Activated CD8-positive, alpha-beta T cell treated with anti-CD3 and anti-CD28 coated beads, Interleukin-2, amount 10 ng/mL, durations not matched to agents 7 days and 5 days (primary cell): ENCODE data around the gene COL15A1. TPM values are rescaled to one million over a fixed set of nuclear protein-coding genes. Genes with fewer than 3 reads are reported as not detected.
A peak's percentile ranks its signal among the peaks of the same experiment; 100 is the strongest.

Experiments
- ATAC-seq: fragments of 150-1000 bp; cut with Tn5 transposase; one replicate; pipeline ENCODE4 v1.10.0; 2021; ENCODE audit warnings: moderate library complexity
- CTCF ChIA-PET: fragments of 350-600 bp; sonication (Branson Sonifier 250); formaldehyde crosslinking; loops from one replicate; lab custom pipeline; 2021; ENCODE audit warnings: antibody characterized with exemption; lab: Charles Lee
- POLR2A ChIA-PET: fragments of 350-600 bp; sonication (Branson Sonifier 250); formaldehyde crosslinking; loops from one replicate; lab custom pipeline; 2021; ENCODE audit warnings: antibody characterized with exemption; lab: Charles Lee
- DNase-seq: peaks from one replicate; pipeline ENCODE4 v3.0.0-alpha.2; 2020
- H3K27ac Mint-ChIP-seq: one replicate; pipeline ENCODE4 v1.8.0; 2021; ENCODE audit warnings: mild to moderate bottlenecking, mixed read lengths
- H3K27me3 Mint-ChIP-seq: one replicate; pipeline ENCODE4 v1.8.0; 2021; ENCODE audit warnings: low read depth, mixed read lengths
- H3K36me3 Mint-ChIP-seq: one replicate; pipeline ENCODE4 v1.8.0; 2021; ENCODE audit warnings: low read depth, mixed read lengths
- H3K4me1 Mint-ChIP-seq: one replicate; pipeline ENCODE4 v1.8.0; 2021; ENCODE audit warnings: low read depth, mixed read lengths
- H3K4me3 Mint-ChIP-seq: one replicate; pipeline ENCODE4 v1.8.0; 2021; ENCODE audit warnings: mild to moderate bottlenecking, mixed read lengths
- H3K9me3 Mint-ChIP-seq: one replicate; pipeline ENCODE4 v1.8.0; 2022; ENCODE audit warnings: mixed read lengths; ENCODE audit not compliant: insufficient read depth
- total RNA-seq, 2 experiments: library from RNA; stranded (reverse); gene quantifications; one replicate each; pipeline ENCODE4 v1.2.3, GENCODE V29; 2021

COL15A1 gene
- total RNA-seq, 2 experiments from 2014 or later, result 0.37 to 0.76 TPM

GRCh38 chr9:98999152-98999525, 55.4 kb downstream of the COL15A1 start:
- H3K27ac Mint-ChIP-seq, result no peak overlapping the region
- H3K4me3 Mint-ChIP-seq, result no peak overlapping the region
- ATAC-seq, result no peak
- ChIA-PET POLR2A (no interaction called here), CTCF (interaction anchor here (0.8 to 11.3 kb wide), 16 partner anchors 8 to 250 kb away, joined by 3 to 246 read pairs (median 6); partner anchors contain the start of gene TGFBR1)
- H3K4me1 Mint-ChIP-seq, result peaks cover 40% of the 10 kb centered on the region
- DNase-seq, result no peak
- H3K27me3 Mint-ChIP-seq, result peaks cover 25% of the 10 kb centered on the region
- no peaks in the 10 kb centered on the region for H3K36me3 Mint-ChIP-seq
- no peaks in the 10 kb centered on the region for H3K9me3 Mint-ChIP-seq

- Mint-ChIP-seq H3K9me3 (no peaks in the 10 kb centered on the region), H3K27me3 (peaks cover 22% of the 10 kb centered on the region), H3K4me3 (no peak overlapping the region), H3K27ac (peak overlapping the region; percentile 35), H3K36me3 (no peaks in the 10 kb centered on the region), H3K4me1 (peaks cover 40% of the 10 kb centered on the region)
- peak; percentile 80 for DNase-seq
- CTCF ChIA-PET, result interaction anchor here (0.7 to 11.3 kb wide), 20 partner anchors 10 to 186 kb away, joined by 3 to 246 read pairs (median 6); partner anchors contain the start of gene TGFBR1
- ATAC-seq, result peak; percentile 79
- POLR2A ChIA-PET, result interaction anchor here (1.2 to 1.7 kb wide), 3 partner anchors 103 to 140 kb away, joined by 4 to 5 read pairs (median 5); no protein-coding TSS in a partner anchor
Measured at GRCh38 chr9:99000476-99001395, 57.0 kb downstream of the COL15A1 start.

- POLR2A ChIA-PET, result interaction anchor here (0.8 to 1.7 kb wide), 3 partner anchors 101 to 104 kb away, joined by 3 to 5 read pairs (median 5); no protein-coding TSS in a partner anchor
- no peaks in the 10 kb centered on the region for H3K36me3 Mint-ChIP-seq
- CTCF ChIA-PET, result interaction anchor here (0.7 to 11.3 kb wide), 14 partner anchors 11 to 196 kb away, joined by 3 to 246 read pairs (median 13); partner anchors contain the start of gene TGFBR1
Measured at GRCh38 chr9:99001892-99002291, 58.2 kb downstream of the COL15A1 start.

GRCh38 chr9:99002706-99003105, 59.0 kb downstream of the COL15A1 start:
- ATAC-seq (no peak), DNase-seq (no peak)
- H3K9me3 Mint-ChIP-seq, result no peaks in the 10 kb centered on the region
- H3K27me3 Mint-ChIP-seq, result peaks cover 10% of the 10 kb centered on the region
- no peaks in the 10 kb centered on the region for H3K36me3 Mint-ChIP-seq
- H3K4me1 Mint-ChIP-seq, result peaks cover 40% of the 10 kb centered on the region
- no peak overlapping the region for H3K27ac Mint-ChIP-seq
- ChIA-PET CTCF (interaction anchor here (0.7 to 11.3 kb wide), 9 partner anchors 9 to 196 kb away, joined by 3 to 246 read pairs (median 14); partner anchors contain the start of gene TGFBR1), POLR2A (interaction anchor here (0.7 to 0.8 kb wide), 2 partner anchors 100 to 178 kb away, joined by 3 read pairs; no protein-coding TSS in a partner anchor)
- no peak overlapping the region for H3K4me3 Mint-ChIP-seq

More at GRCh38 chr9:99001892-99002291, 58.2 kb downstream of the COL15A1 start:
- DNase-seq (no peak), ATAC-seq (no peak)
- Mint-ChIP-seq H3K4me1 (peaks cover 40% of the 10 kb centered on the region), H3K27ac (no peak overlapping the region), H3K27me3 (peaks cover 14% of the 10 kb centered on the region), H3K9me3 (no peaks in the 10 kb centered on the region), H3K4me3 (no peak overlapping the region)

- POLR2A ChIA-PET, result interaction anchor here (0.7 kb wide), 1 partner anchor 178 kb away, joined by 3 read pairs; no protein-coding TSS in a partner anchor
- Mint-ChIP-seq H3K36me3 (no peaks in the 10 kb centered on the region), H3K27me3 (peaks cover 7% of the 10 kb centered on the region), H3K9me3 (no peaks in the 10 kb centered on the region), H3K4me3 (no peak overlapping the region), H3K4me1 (peaks cover 40% of the 10 kb centered on the region), H3K27ac (peak overlapping the region; percentile 52)
- DNase-seq (no peak), ATAC-seq (no peak)
- CTCF ChIA-PET, result interaction anchor here (0.6 to 11.3 kb wide), 7 partner anchors 9 to 1852 kb away, joined by 3 to 246 read pairs (median 14); no protein-coding TSS in a partner anchor
Measured at GRCh38 chr9:99003308-99003707, 59.6 kb downstream of the COL15A1 start.

GRCh38 chr9:99004115-99004514, 60.4 kb downstream of the COL15A1 start:
- DNase-seq (no peak), ATAC-seq (no peak)
- H3K4me3 Mint-ChIP-seq, result no peak overlapping the region
- H3K27me3 Mint-ChIP-seq, result peaks cover 4% of the 10 kb centered on the region
- POLR2A ChIA-PET, result no interaction called here
- H3K36me3 Mint-ChIP-seq, result peaks cover 2% of the 10 kb centered on the region
- peak overlapping the region; percentile 52 for H3K27ac Mint-ChIP-seq
- CTCF ChIA-PET, result interaction anchor here (0.7 to 3.8 kb wide), 3 partner anchors 9 to 137 kb away, joined by 3 to 41 read pairs (median 4); no protein-coding TSS in a partner anchor
- peaks cover 40% of the 10 kb centered on the region for H3K4me1 Mint-ChIP-seq
- H3K9me3 Mint-ChIP-seq, result no peaks in the 10 kb centered on the region

- Mint-ChIP-seq H3K27ac (peak overlapping the region; percentile 16), H3K27me3 (peaks cover 4% of the 10 kb centered on the region), H3K9me3 (peaks cover under 1% of the 10 kb centered on the region), H3K4me1 (peaks cover 37% of the 10 kb centered on the region), H3K4me3 (no peak overlapping the region), H3K36me3 (peaks cover 3% of the 10 kb centered on the region)
- ATAC-seq (no peak), DNase-seq (no peak)
- CTCF ChIA-PET, result interaction anchor here (0.7 to 1.0 kb wide), 3 partner anchors 29 to 136 kb away, joined by 3 to 4 read pairs (median 3); no protein-coding TSS in a partner anchor
- POLR2A ChIA-PET, result no interaction called here
Measured at GRCh38 chr9:99004717-99005460, 61.2 kb downstream of the COL15A1 start.

GRCh38 chr9:99005651-99006050, 61.9 kb downstream of the COL15A1 start:
- Mint-ChIP-seq H3K27ac (peak overlapping the region; percentile 16), H3K27me3 (peaks cover 4% of the 10 kb centered on the region), H3K4me1 (peaks cover 32% of the 10 kb centered on the region), H3K9me3 (peaks cover 7% of the 10 kb centered on the region), H3K36me3 (peaks cover 8% of the 10 kb centered on the region), H3K4me3 (no peak overlapping the region)
- ChIA-PET POLR2A (no interaction called here), CTCF (interaction anchor here (0.9 to 1.6 kb wide), 2 partner anchors 132 to 135 kb away, joined by 3 to 4 read pairs; no protein-coding TSS in a partner anchor)
- ATAC-seq (no peak), DNase-seq (no peak)

- POLR2A ChIA-PET, result no interaction called here
- no peak overlapping the region for H3K27ac Mint-ChIP-seq
- no peak for DNase-seq
Measured at GRCh38 chr9:99006511-99006910, 62.8 kb downstream of the COL15A1 start.

GRCh38 chr9:99006979-99007378, 63.3 kb downstream of the COL15A1 start:
- H3K4me1 Mint-ChIP-seq, result peaks cover 19% of the 10 kb centered on the region
- H3K4me3 Mint-ChIP-seq, result no peak overlapping the region
- ATAC-seq (no peak), DNase-seq (no peak)
- peaks cover 13% of the 10 kb centered on the region for H3K36me3 Mint-ChIP-seq
- ChIA-PET CTCF (interaction anchor here (1.3 to 1.6 kb wide), 2 partner anchors 130 to 134 kb away, joined by 3 to 4 read pairs; no protein-coding TSS in a partner anchor), POLR2A (no interaction called here)
- peaks cover 16% of the 10 kb centered on the region for H3K9me3 Mint-ChIP-seq
- H3K27me3 Mint-ChIP-seq, result peaks cover 4% of the 10 kb centered on the region
- no peak overlapping the region for H3K27ac Mint-ChIP-seq

More at GRCh38 chr9:99006511-99006910, 62.8 kb downstream of the COL15A1 start:
- CTCF ChIA-PET, result interaction anchor here (1.3 to 1.6 kb wide), 2 partner anchors 130 to 134 kb away, joined by 3 to 4 read pairs; no protein-coding TSS in a partner anchor
- Mint-ChIP-seq H3K4me1 (peaks cover 24% of the 10 kb centered on the region), H3K4me3 (no peak overlapping the region), H3K27me3 (peaks cover 4% of the 10 kb centered on the region), H3K36me3 (peaks cover 13% of the 10 kb centered on the region), H3K9me3 (peaks cover 12% of the 10 kb centered on the region)
- no peak for ATAC-seq
